ENCODE results near the gene DYDC1.

- no peak for TF ChIP-seq EP300 (IDR thresholded peaks at IDR 0.05)
- TF ChIP-seq CTCF (IDR thresholded peaks at IDR 0.05): no peak
- no peak for TF ChIP-seq POLR2A (IDR thresholded peaks at IDR 0.05; ENCODE audit: low read depth)
Observed at GRCh38 chr10:80405626-80406025, 49.1 kb upstream of the DYDC1 start.
